Measurements from ENCODE around the gene ZHX3.

Gene ZHX3

DNA sequence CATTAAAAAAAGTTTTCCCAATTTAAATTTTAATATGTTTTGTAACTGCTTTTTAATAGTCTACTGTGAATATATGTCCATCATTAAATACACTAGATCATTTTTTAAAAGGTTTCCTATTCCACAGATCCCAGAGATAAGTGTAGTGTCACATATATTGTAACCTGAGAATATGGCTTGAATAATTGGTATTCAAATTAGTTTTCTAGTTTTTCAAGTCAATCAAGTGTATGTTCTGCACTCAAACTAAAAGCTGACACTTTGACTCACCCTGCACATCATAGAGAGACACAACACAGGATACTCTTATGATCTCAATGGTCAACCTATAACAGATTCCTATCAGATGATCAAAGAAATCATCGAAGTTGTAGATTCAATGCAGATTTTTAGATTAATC, 49.1 kb downstream of the ZHX3 start:
- H3K4me2 ChIP-seq (ENCODE audit: low read depth, low read length, poor library complexity, severe bottlenecking), result no peak overlapping the region

DNA sequence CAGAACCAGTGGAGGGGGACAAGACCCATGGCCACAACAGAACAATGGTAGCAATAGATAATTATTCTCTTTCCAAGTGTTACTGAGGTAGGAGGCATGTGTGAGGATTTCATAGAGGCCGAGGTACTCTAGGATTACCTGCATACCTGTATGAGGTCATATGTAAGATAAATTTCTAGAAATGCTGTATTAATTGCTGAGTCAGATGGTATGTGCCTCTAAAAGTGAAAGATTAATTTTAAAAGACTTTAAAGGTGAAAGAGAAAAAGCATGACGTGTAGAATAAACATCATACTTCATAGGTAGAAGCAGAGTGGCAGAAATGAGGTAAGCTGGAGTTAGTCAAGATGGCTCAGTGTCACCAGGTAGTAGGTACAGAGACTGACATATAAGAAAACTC, 51.6 kb downstream of the ZHX3 start:
- no peaks in the 10 kb centered on the region for H3K27me3 ChIP-seq (ENCODE audit: insufficient read depth, low read length, poor library complexity, severe bottlenecking)
- H4K20me1 ChIP-seq (ENCODE audit: insufficient read depth, low read length, poor library complexity, severe bottlenecking), result no peaks in the 10 kb centered on the region
- H3K79me2 ChIP-seq (ENCODE audit: insufficient read depth, low read length), result no peaks in the 10 kb centered on the region
- H3K9ac ChIP-seq (ENCODE audit: low read depth, low read length, poor library complexity, severe bottlenecking), result no peak overlapping the region
- H3K4me2 ChIP-seq (ENCODE audit: low read depth, low read length, poor library complexity, severe bottlenecking), result no peak overlapping the region
- no peak overlapping the region for H3K4me3 ChIP-seq (ENCODE audit: low read length, poor library complexity, severe bottlenecking)
- no peak overlapping the region for H2AFZ ChIP-seq (ENCODE audit: low read length)
- peaks cover 8% of the 10 kb centered on the region; the same call in 1 of the 2 replicates for H3K36me3 ChIP-seq (ENCODE audit: insufficient read depth, low read length)
- no peaks in the 10 kb centered on the region for H3K9me2 ChIP-seq (replicated peaks; ENCODE audit: low read depth, low read length)
- no peak for TF ChIP-seq EZH2phosphoT487 (IDR thresholded peaks at IDR 0.05; ENCODE audit: borderline replicate concordance)
- TF ChIP-seq, protein P1, sequence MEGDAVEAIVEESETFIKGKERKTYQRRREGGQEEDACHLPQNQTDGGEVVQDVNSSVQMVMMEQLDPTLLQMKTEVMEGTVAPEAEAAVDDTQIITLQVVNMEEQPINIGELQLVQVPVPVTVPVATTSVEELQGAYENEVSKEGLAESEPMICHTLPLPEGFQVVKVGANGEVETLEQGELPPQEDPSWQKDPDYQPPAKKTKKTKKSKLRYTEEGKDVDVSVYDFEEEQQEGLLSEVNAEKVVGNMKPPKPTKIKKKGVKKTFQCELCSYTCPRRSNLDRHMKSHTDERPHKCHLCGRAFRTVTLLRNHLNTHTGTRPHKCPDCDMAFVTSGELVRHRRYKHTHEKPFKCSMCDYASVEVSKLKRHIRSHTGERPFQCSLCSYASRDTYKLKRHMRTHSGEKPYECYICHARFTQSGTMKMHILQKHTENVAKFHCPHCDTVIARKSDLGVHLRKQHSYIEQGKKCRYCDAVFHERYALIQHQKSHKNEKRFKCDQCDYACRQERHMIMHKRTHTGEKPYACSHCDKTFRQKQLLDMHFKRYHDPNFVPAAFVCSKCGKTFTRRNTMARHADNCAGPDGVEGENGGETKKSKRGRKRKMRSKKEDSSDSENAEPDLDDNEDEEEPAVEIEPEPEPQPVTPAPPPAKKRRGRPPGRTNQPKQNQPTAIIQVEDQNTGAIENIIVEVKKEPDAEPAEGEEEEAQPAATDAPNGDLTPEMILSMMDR (conservative IDR thresholded peaks at IDR 0.05; ENCODE audit: low read length), result no peak
- peaks cover 14% of the 10 kb centered on the region for H3K4me1 ChIP-seq (ENCODE audit: insufficient read depth, low read length, poor library complexity, severe bottlenecking)
- H3F3A ChIP-seq (ENCODE audit: low read depth), result no peaks in the 10 kb centered on the region
- no peaks in the 10 kb centered on the region for H3K9me3 ChIP-seq (ENCODE audit: insufficient read depth, low read depth, low read length)

More for the DNA sequence above, 49.1 kb downstream of the ZHX3 start:
- no peaks in the 10 kb centered on the region for H4K20me1 ChIP-seq (ENCODE audit: insufficient read depth, low read length, poor library complexity, severe bottlenecking)
- H3K27me3 ChIP-seq (ENCODE audit: insufficient read depth, low read length, poor library complexity, severe bottlenecking), result no peaks in the 10 kb centered on the region
- no peak overlapping the region for H2AFZ ChIP-seq (ENCODE audit: low read length)
- no peak overlapping the region for H3K9ac ChIP-seq (ENCODE audit: low read depth, low read length, poor library complexity, severe bottlenecking)
- TF ChIP-seq, protein P1 (conservative IDR thresholded peaks at IDR 0.05; ENCODE audit: low read length), result no peak
- no peak for TF ChIP-seq EZH2phosphoT487 (IDR thresholded peaks at IDR 0.05; ENCODE audit: borderline replicate concordance)
- H3K4me1 ChIP-seq (ENCODE audit: insufficient read depth, low read length, poor library complexity, severe bottlenecking), result no peaks in the 10 kb centered on the region
- no peaks in the 10 kb centered on the region for H3K9me2 ChIP-seq (replicated peaks; ENCODE audit: low read depth, low read length)
- peaks cover 8% of the 10 kb centered on the region; the same call in 1 of the 2 replicates for H3K36me3 ChIP-seq (ENCODE audit: insufficient read depth, low read length)
- no peaks in the 10 kb centered on the region for H3K9me3 ChIP-seq (ENCODE audit: insufficient read depth, low read depth, low read length)
- no peaks in the 10 kb centered on the region for H3K79me2 ChIP-seq (ENCODE audit: insufficient read depth, low read length)
- no peaks in the 10 kb centered on the region for H3F3A ChIP-seq (ENCODE audit: low read depth)
- no peak overlapping the region for H3K4me3 ChIP-seq (ENCODE audit: low read length, poor library complexity, severe bottlenecking)

DNA sequence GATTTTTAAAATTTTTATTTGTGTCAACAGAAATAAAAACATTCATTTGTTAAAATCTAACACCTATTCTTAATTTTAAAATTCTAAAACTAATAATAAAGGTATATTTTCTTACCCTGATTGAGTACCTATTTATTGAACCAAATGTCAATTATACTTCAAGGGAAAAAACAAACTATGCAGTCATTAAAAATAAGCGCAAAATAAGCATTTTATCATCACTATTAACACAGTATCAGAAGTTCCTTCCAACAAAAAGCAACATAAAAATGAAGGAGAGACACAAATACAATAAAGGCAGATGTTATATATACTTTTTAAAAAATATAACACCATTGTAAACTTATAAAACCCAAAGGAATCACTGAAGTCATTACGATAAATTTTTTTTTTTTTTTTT, 52.7 kb downstream of the ZHX3 start:
- peaks cover 8% of the 10 kb centered on the region; the same call in 1 of the 2 replicates for H3K36me3 ChIP-seq (ENCODE audit: insufficient read depth, low read length)
- H3K27me3 ChIP-seq (ENCODE audit: insufficient read depth, low read length, poor library complexity, severe bottlenecking), result no peaks in the 10 kb centered on the region
- no peaks in the 10 kb centered on the region for H3K9me2 ChIP-seq (replicated peaks; ENCODE audit: low read depth, low read length)
- TF ChIP-seq, protein P1 (conservative IDR thresholded peaks at IDR 0.05; ENCODE audit: low read length), result no peak
- TF ChIP-seq EZH2phosphoT487 (IDR thresholded peaks at IDR 0.05; ENCODE audit: borderline replicate concordance), result no peak
- H4K20me1 ChIP-seq (ENCODE audit: insufficient read depth, low read length, poor library complexity, severe bottlenecking), result no peaks in the 10 kb centered on the region
- H3K79me2 ChIP-seq (ENCODE audit: insufficient read depth, low read length), result no peaks in the 10 kb centered on the region
- H3K4me3 ChIP-seq (ENCODE audit: low read length, poor library complexity, severe bottlenecking), result no peak overlapping the region
- H3K9ac ChIP-seq (ENCODE audit: low read depth, low read length, poor library complexity, severe bottlenecking), result no peak overlapping the region
- no peak overlapping the region for H3K4me2 ChIP-seq (ENCODE audit: low read depth, low read length, poor library complexity, severe bottlenecking)
- no peaks in the 10 kb centered on the region for H3K9me3 ChIP-seq (ENCODE audit: insufficient read depth, low read depth, low read length)
- H3F3A ChIP-seq (ENCODE audit: low read depth), result no peaks in the 10 kb centered on the region
- no peak overlapping the region for H2AFZ ChIP-seq (ENCODE audit: low read length)
- peaks cover 14% of the 10 kb centered on the region for H3K4me1 ChIP-seq (ENCODE audit: insufficient read depth, low read length, poor library complexity, severe bottlenecking)
